RWPE2 (cell line): ENCODE data around the gene SMAD6.

Experiments used
- ATAC-seq: fragments of 200-7000 bp; cut with Tn5 transposase; 3 replicates; pipeline ENCODE4 v1.9.1; 2021; ENCODE audit warnings: low read depth
- DNase-seq: peaks from one replicate; pipeline ENCODE4 v3.0.0-alpha.2; 2020; ENCODE audit warnings: low spot score
- H3K27ac ChIP-seq: fragments of 450-650 bp; 2 replicates; pipeline ENCODE4 v1.5.1; 2017; ENCODE audit warnings: mild to moderate bottlenecking; ENCODE audit not compliant: poor library complexity, severe bottlenecking
- H3K27me3 ChIP-seq: fragments of 250-450 bp; sonication (Bioruptor Pico); 2 replicates; pipeline ENCODE4 v1.5.1; 2021; ENCODE audit warnings: mild to moderate bottlenecking, moderate library complexity; ENCODE audit not compliant: insufficient read depth, poor library complexity, severe bottlenecking
- H3K36me3 ChIP-seq: fragments of 250-450 bp; sonication (Bioruptor Pico); 2 replicates; pipeline ENCODE4 v1.5.1; 2020; ENCODE audit warnings: low read depth, mild to moderate bottlenecking, moderate library complexity
- H3K4me1 ChIP-seq: fragments of 250-450 bp; sonication (Bioruptor Pico); 2 replicates; pipeline ENCODE4 v1.5.1; 2021; ENCODE audit warnings: mild to moderate bottlenecking, moderate library complexity; ENCODE audit not compliant: insufficient read depth, poor library complexity, severe bottlenecking
- H3K4me3 ChIP-seq: fragments of 250-450 bp; sonication (Bioruptor Pico); 2 replicates; pipeline ENCODE4 v1.5.1; 2021; ENCODE audit warnings: mild to moderate bottlenecking, moderate library complexity; ENCODE audit not compliant: severe bottlenecking
- H3K9me3 ChIP-seq: fragments of 250-450 bp; sonication (Bioruptor Pico); 2 replicates; pipeline ENCODE4 v1.5.1; 2021; ENCODE audit warnings: mild to moderate bottlenecking, moderate library complexity; ENCODE audit not compliant: severe bottlenecking
- TF ChIP-seq, protein P1 (sequence below): fragments of 450-650 bp; IDR thresholded peaks from one replicate; pipeline ENCODE4 v1.5.1; 2017; ENCODE audit warnings: mild to moderate bottlenecking, moderate library complexity; ENCODE audit not compliant: poor library complexity, severe bottlenecking

The SMAD6 gene

DNA sequence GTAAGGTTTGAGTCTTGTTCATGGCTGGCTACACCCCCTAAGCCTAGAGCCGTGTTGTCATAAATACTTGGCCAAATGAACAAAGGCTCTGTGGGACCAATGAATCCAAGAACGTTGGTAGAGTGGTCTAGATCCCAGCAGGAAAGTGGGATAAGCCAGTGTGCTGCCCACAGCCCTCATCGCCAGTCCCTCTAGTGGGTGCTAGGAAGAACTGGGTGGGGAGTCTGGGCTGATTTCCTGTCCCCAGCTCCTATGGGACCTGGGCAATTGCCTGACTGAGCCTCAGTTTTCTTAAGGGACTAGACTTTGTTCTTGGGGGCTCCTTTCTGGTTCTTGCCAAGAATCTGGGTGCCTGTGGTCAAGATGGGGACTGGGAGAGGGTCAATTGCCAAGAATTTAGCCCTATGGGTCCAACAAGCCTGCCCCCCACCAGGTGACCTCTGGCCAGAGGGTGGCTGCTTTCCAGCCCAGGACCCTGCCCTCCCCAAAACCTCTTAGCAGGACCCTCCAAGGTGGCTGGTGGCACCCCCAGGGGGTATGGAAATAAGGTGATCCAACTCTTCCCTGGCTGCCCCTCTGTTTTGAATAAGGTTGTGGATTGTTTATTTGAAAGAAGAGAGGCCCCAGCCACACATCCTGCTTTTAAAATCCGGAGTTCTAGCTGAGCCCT is 42.7 kb downstream of the SMAD6 start:
- H3K9me3 ChIP-seq: no peaks in the 10 kb centered on the region
- no peak for DNase-seq
- H3K4me3 ChIP-seq: no peak overlapping the region
- no peaks in the 10 kb centered on the region for H3K36me3 ChIP-seq
- TF ChIP-seq, protein P1, sequence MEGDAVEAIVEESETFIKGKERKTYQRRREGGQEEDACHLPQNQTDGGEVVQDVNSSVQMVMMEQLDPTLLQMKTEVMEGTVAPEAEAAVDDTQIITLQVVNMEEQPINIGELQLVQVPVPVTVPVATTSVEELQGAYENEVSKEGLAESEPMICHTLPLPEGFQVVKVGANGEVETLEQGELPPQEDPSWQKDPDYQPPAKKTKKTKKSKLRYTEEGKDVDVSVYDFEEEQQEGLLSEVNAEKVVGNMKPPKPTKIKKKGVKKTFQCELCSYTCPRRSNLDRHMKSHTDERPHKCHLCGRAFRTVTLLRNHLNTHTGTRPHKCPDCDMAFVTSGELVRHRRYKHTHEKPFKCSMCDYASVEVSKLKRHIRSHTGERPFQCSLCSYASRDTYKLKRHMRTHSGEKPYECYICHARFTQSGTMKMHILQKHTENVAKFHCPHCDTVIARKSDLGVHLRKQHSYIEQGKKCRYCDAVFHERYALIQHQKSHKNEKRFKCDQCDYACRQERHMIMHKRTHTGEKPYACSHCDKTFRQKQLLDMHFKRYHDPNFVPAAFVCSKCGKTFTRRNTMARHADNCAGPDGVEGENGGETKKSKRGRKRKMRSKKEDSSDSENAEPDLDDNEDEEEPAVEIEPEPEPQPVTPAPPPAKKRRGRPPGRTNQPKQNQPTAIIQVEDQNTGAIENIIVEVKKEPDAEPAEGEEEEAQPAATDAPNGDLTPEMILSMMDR: no peak
- peaks cover 14% of the 10 kb centered on the region for H3K4me1 ChIP-seq
- ATAC-seq: no peak
- no peak overlapping the region for H3K27ac ChIP-seq
- no peaks in the 10 kb centered on the region for H3K27me3 ChIP-seq

DNA sequence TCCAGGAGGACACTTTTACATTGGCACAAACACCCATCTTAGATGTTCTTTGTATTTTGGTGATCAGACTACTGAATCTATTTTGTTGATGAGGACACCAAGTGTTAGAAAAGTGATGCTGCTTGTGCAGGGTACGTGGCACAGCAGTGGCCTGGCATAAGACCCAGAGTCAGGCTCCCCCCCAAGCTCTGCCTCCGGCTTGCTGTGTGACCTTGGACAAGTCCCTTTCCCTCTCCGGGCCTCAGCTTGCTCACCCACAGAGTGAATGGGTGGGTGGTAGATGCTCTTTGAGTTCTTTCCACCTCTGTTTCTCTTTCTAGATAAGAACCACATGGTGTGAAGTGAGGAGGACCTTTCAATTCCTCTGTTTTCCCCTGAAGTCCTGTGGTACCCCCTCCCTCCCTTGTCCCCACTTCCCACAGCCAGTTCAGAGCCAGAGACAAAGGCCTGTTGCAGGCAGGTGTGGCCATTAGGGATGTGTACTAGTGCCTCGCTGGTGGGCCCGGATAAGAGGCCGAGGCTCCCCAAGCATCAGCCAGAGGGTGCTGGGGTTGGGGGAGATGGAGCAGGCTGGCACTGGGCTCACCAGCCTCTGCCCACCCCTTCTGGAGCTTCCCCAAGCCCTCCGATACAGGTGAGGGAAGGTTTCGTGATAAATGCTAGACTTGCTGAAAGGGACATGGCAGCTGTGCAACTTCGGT is 43.6 kb downstream of the SMAD6 start:
- Histone ChIP-seq H3K4me3 (no peak overlapping the region), H3K4me1 (peaks cover 20% of the 10 kb centered on the region), H3K9me3 (no peaks in the 10 kb centered on the region), H3K27ac (no peak overlapping the region), H3K36me3 (no peaks in the 10 kb centered on the region), H3K27me3 (no peaks in the 10 kb centered on the region)
- DNase-seq (no peak), ATAC-seq (no peak)
- TF ChIP-seq, protein P1: no peak

DNA sequence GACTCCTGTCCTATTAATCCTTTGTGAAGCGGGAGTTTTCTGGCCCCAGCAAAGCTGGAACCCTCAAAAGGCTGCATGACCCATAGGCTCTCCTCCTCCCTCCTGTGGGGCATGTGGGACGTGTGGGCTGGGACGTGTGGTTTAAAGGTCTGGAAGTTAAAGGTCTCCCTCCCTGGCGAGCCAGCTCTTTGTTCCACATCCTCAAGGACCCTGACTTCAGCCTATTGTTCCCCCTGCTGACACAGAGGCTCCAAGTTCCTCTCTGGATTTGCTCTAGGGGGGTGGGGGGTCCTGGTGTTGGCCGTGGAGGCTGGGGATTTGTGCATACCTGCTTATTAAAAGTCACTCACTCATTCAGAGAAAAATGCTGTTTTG is 44.2 kb downstream of the SMAD6 start:
- Histone ChIP-seq H3K4me3 (no peak overlapping the region), H3K9me3 (no peaks in the 10 kb centered on the region), H3K27me3 (no peaks in the 10 kb centered on the region), H3K4me1 (peaks cover 20% of the 10 kb centered on the region), H3K27ac (no peak overlapping the region), H3K36me3 (no peaks in the 10 kb centered on the region)
- TF ChIP-seq, protein P1: no peak
- no peak for ATAC-seq
- no peak for DNase-seq

DNA sequence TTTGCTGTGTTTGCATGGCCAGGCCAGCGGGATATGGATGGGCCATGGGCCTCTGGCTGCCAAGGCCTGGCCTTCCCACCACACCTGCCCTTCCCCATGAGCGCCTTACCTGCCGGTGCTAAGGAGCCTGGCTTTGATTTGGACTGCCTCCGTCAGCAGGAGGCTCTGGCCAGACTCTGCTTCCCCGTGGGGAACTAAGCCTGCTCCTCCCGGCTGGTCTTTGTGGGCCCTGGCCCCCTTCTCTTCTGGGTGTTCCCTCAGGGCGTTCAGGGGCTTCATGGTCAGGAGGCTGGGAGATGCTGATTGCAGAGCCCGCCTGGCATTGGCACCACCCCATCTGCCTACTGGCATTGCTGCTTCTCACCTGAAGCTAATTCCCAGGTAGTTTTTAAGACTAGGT is 45.2 kb downstream of the SMAD6 start:
- TF ChIP-seq, protein P1: no peak
- Histone ChIP-seq H3K4me1 (peaks cover 25% of the 10 kb centered on the region), H3K4me3 (no peak overlapping the region), H3K27ac (no peak overlapping the region), H3K9me3 (no peaks in the 10 kb centered on the region), H3K27me3 (no peaks in the 10 kb centered on the region), H3K36me3 (no peaks in the 10 kb centered on the region)
- DNase-seq: no peak
- no peak for ATAC-seq
